ENCODE data around the gene BCAS3.

BCAS3 gene

GRCh38 chr17:61323909-61324868 lies 646.5 kb downstream of the BCAS3 start:
- no peak for DNase-seq (ENCODE audit: low spot score)
- H3K27ac ChIP-seq = no peak overlapping the region
- POLR2A ChIA-PET (ENCODE audit: low non-redundant PET) = no interaction called here

GRCh38 chr17:61324950-61325349 lies 647.3 kb downstream of the BCAS3 start:
- TF ChIP-seq, protein P1, sequence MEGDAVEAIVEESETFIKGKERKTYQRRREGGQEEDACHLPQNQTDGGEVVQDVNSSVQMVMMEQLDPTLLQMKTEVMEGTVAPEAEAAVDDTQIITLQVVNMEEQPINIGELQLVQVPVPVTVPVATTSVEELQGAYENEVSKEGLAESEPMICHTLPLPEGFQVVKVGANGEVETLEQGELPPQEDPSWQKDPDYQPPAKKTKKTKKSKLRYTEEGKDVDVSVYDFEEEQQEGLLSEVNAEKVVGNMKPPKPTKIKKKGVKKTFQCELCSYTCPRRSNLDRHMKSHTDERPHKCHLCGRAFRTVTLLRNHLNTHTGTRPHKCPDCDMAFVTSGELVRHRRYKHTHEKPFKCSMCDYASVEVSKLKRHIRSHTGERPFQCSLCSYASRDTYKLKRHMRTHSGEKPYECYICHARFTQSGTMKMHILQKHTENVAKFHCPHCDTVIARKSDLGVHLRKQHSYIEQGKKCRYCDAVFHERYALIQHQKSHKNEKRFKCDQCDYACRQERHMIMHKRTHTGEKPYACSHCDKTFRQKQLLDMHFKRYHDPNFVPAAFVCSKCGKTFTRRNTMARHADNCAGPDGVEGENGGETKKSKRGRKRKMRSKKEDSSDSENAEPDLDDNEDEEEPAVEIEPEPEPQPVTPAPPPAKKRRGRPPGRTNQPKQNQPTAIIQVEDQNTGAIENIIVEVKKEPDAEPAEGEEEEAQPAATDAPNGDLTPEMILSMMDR (conservative IDR thresholded peaks at IDR 0.05; ENCODE audit: low read depth) = no peak
- ChIA-PET CTCF (no interaction called here), POLR2A (ENCODE audit: low non-redundant PET) (no interaction called here)
- DNase-seq (ENCODE audit: low spot score) = no peak
- no peak overlapping the region for H3K27ac ChIP-seq

More at GRCh38 chr17:61323909-61324868, 646.5 kb downstream of the BCAS3 start:
- TF ChIP-seq, protein P1 (conservative IDR thresholded peaks at IDR 0.05; ENCODE audit: low read depth) = no peak
- CTCF ChIA-PET = no interaction called here

- POLR2A ChIA-PET (ENCODE audit: low non-redundant PET) = no interaction called here
- H3K27ac ChIP-seq = no peak overlapping the region
- DNase-seq (ENCODE audit: low spot score) = no peak
These were observed 647.9 kb downstream of the BCAS3 start for GRCh38 chr17:61325382-61326073.

GRCh38 chr17:61326330-61326729 lies 648.7 kb downstream of the BCAS3 start:
- CTCF ChIA-PET = no interaction called here
- DNase-seq (ENCODE audit: low spot score) = no peak
- no peak overlapping the region for H3K27ac ChIP-seq
- TF ChIP-seq, protein P1 (conservative IDR thresholded peaks at IDR 0.05; ENCODE audit: low read depth) = no peak
- POLR2A ChIA-PET (ENCODE audit: low non-redundant PET) = no interaction called here

More at GRCh38 chr17:61325382-61326073, 647.9 kb downstream of the BCAS3 start:
- CTCF ChIA-PET = no interaction called here
- TF ChIP-seq, protein P1 (conservative IDR thresholded peaks at IDR 0.05; ENCODE audit: low read depth) = no peak

DNA sequence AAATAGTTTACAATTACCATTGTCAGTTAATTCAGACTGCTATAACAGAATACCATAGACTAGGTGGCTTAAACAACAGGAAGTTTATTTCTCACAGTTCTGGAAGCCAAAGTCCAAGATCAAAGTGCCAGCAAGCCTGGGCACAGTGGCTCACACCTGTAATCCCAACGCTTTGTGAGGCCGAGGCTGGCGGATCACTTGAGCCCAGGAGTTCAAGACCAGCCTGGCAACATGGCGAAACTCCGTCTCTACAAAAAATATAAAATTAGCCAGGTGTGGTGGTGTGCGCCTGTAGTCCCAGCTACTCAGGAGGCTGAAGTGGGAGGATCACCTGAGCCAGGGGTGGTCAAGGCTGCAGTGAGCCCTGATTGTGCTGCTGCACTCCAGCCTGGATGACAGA lies 650.7 kb downstream of the BCAS3 start:
- no peak for DNase-seq (ENCODE audit: low spot score)
- ChIA-PET POLR2A (ENCODE audit: low non-redundant PET) (no interaction called here), CTCF (no interaction called here)
- TF ChIP-seq, protein P1 (conservative IDR thresholded peaks at IDR 0.05; ENCODE audit: low read depth) = no peak
- no peak overlapping the region for H3K27ac ChIP-seq

GRCh38 chr17:61330174-61331150 lies 652.8 kb downstream of the BCAS3 start:
- POLR2A ChIA-PET (ENCODE audit: low non-redundant PET) = no interaction called here
- no peak overlapping the region for H3K27ac ChIP-seq
- CTCF ChIA-PET = no interaction called here
- TF ChIP-seq, protein P1 (conservative IDR thresholded peaks at IDR 0.05; ENCODE audit: low read depth) = no peak
- no peak for DNase-seq (ENCODE audit: low spot score)

Measured in RWPE1 (cell line).